K562 (cell line): ENCODE measurements around the gene ARSD. TPM values are rescaled to one million over a fixed set of nuclear protein-coding genes. Genes with fewer than 3 reads are reported as not detected.

Source experiments
- ARNT ChIP-seq, 2 experiments: fragments of 450-650 bp; IDR thresholded peaks; 2 replicates each; pipeline ENCODE4 v1.6.1; 2016; ENCODE audit warnings: mild to moderate bottlenecking in 1 of 2
- ELF2 ChIP-seq: fragments of 250-450 bp; sonication (Bioruptor Pico); IDR thresholded peaks from 2 replicates; pipeline ENCODE4 v1.5.0; 2021; ENCODE audit warnings: mild to moderate bottlenecking
- EZH2 ChIP-seq: IDR thresholded peaks from 2 replicates; pipeline ENCODE4 v1.6.1; 2012; ENCODE audit warnings: low read depth, mild to moderate bottlenecking, inconsistent platforms, low read length, borderline replicate concordance
- NR2C2 ChIP-seq, 2 experiments: fragments of 200-800 bp in 1 of 2; sonication (Bioruptor generic) in 1 of 2; sonication (generic) in 1 of 2; formaldehyde crosslinking in 1 of 2; IDR thresholded peaks; 2 replicates each; pipeline versions ENCODE4 v1.6.1 to v1.8.0; 2016 to 2022; ENCODE audit warnings: mild to moderate bottlenecking in 1 of 2, missing compliant biosample characterization in 1 of 2, missing genetic modification characterization in 1 of 2, missing genetic modification reagents in 1 of 2
- RBM22 ChIP-seq: fragments of 200-400 bp; formaldehyde crosslinking; IDR thresholded peaks from 2 replicates; pipeline ENCODE4 v1.6.1; 2018; ENCODE audit warnings: low read length, low read depth; ENCODE audit not compliant: poor library complexity, severe bottlenecking
- ZFP36 ChIP-seq: fragments of 150-350 bp; IDR thresholded peaks from 2 replicates; pipeline ENCODE4 v1.6.1; 2018; ENCODE audit warnings: low read length, low read depth; ENCODE audit not compliant: partially characterized antibody
- polyA plus RNA-seq, 8 experiments: library from polyadenylated mRNA; depleted of rRNA in 4 of 8; stranded (reverse) in 5 of 8; unstranded in 3 of 8; fragments of >200 nt; fragmentation: Nextera tagmentation in 2 of 8; fragmentation: Illumina TruSeq in 1 of 8; extraction: Ambion mirVana in 2 of 8; extraction: Trizol in 1 of 8; gene quantifications; 2 replicates each; pipeline versions ENCODE4 v1.2.1 to v1.2.3, GENCODE V29; 2011 to 2014; ENCODE audit warnings: inconsistent platforms in 1 of 8, missing spikeins in 1 of 8
- total RNA-seq, 7 experiments: library from RNA; depleted of rRNA in 6 of 7; stranded (reverse); fragments of >200 nt in 6 of 7; fragmentation: Illumina TruSeq in 2 of 7; extraction: Trizol in 2 of 7; gene quantifications; 2 replicates each; pipeline versions ENCODE4 v1.2.1 to v1.2.3, GENCODE V29; 2011 to 2021; ENCODE audit warnings: low replicate concordance in 1 of 7
- TF ChIP-seq, protein P1 (sequence below): sonication (generic); formaldehyde crosslinking; IDR thresholded peaks from 2 replicates; pipeline ENCODE4 v1.8.1; 2022; ENCODE audit warnings: missing genetic modification reagents
- TF ChIP-seq, protein P2 (sequence below): fragments of 450-650 bp; IDR thresholded peaks from 2 replicates; pipeline ENCODE4 v1.6.1; 2016; ENCODE audit warnings: mild to moderate bottlenecking
- TF ChIP-seq, protein P3 (sequence below): IDR thresholded peaks from 2 replicates; pipeline ENCODE4 v1.6.1; 2011; ENCODE audit warnings: borderline replicate concordance, low read depth, mild to moderate bottlenecking, moderate library complexity, low read length; ENCODE audit not compliant: insufficient read depth, poor library complexity, severe bottlenecking
- TF ChIP-seq, protein P4 (sequence below): IDR thresholded peaks from 2 replicates; pipeline ENCODE4 v1.6.1; 2014; ENCODE audit warnings: antibody characterized with exemption

The ARSD gene
- total and polyA plus RNA-seq, 9 of the 15 experiments (the other 6 are each of a cell fraction or from before 2014, with no cell fraction given) = 0.05 to 0.23 (median 0.09) TPM; not detected in 1

DNA sequence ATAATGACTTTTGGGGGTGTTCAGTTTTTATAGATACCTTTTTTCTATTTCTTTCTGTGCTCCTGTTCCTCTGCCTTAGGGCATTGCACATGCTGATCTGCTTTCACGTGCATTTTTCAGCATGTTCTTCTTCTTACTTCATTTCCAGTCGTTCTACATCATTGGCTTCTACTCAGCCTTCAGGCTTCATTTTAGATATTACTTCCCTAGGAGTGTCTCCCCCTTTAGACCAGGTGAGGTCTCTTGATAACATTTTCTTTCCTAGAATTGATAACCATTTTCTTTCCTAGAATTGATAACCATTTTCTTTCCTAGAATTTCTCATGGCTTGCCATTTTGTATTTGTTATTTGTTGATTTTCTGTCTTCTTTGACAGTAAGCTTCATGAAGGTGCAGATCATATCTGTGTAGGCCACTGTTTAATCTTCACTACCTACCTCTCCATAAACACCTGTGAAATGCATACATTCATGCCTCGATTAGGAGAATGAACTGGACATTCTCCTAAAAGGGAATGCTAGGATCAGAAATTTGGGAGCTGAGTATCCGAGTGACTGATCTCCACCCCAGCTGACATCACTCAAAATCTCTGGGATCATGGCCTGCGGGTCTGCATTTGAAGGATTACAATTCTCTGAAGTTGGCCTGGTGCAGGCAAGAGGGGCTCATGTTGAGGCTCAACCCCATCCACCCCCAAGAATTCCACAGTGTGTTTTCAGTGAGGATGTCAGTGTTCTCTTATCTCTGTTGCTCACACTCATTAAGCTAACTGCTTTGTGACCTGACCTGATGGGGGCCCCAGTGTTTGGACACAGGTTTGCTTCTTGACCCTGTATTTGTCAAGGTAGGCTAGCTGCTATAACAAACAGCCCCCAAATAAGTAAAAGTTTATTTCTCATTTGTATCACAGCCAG lies 54.7 kb downstream of the ARSD start (continued):
- TF ChIP-seq, protein P1, sequence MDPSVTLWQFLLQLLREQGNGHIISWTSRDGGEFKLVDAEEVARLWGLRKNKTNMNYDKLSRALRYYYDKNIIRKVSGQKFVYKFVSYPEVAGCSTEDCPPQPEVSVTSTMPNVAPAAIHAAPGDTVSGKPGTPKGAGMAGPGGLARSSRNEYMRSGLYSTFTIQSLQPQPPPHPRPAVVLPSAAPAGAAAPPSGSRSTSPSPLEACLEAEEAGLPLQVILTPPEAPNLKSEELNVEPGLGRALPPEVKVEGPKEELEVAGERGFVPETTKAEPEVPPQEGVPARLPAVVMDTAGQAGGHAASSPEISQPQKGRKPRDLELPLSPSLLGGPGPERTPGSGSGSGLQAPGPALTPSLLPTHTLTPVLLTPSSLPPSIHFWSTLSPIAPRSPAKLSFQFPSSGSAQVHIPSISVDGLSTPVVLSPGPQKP (CRISPR knock-in tag) = no peak
- TF ChIP-seq ELF2 (CRISPR knock-in tag) = no peak
- no peak for TF ChIP-seq RBM22
- TF ChIP-seq, protein P2, sequence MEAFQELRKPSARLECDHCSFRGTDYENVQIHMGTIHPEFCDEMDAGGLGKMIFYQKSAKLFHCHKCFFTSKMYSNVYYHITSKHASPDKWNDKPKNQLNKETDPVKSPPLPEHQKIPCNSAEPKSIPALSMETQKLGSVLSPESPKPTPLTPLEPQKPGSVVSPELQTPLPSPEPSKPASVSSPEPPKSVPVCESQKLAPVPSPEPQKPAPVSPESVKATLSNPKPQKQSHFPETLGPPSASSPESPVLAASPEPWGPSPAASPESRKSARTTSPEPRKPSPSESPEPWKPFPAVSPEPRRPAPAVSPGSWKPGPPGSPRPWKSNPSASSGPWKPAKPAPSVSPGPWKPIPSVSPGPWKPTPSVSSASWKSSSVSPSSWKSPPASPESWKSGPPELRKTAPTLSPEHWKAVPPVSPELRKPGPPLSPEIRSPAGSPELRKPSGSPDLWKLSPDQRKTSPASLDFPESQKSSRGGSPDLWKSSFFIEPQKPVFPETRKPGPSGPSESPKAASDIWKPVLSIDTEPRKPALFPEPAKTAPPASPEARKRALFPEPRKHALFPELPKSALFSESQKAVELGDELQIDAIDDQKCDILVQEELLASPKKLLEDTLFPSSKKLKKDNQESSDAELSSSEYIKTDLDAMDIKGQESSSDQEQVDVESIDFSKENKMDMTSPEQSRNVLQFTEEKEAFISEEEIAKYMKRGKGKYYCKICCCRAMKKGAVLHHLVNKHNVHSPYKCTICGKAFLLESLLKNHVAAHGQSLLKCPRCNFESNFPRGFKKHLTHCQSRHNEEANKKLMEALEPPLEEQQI = 0 out of 2 replicates have a peak, but pooled peaks have one; percentile 12
- TF ChIP-seq, protein P3, sequence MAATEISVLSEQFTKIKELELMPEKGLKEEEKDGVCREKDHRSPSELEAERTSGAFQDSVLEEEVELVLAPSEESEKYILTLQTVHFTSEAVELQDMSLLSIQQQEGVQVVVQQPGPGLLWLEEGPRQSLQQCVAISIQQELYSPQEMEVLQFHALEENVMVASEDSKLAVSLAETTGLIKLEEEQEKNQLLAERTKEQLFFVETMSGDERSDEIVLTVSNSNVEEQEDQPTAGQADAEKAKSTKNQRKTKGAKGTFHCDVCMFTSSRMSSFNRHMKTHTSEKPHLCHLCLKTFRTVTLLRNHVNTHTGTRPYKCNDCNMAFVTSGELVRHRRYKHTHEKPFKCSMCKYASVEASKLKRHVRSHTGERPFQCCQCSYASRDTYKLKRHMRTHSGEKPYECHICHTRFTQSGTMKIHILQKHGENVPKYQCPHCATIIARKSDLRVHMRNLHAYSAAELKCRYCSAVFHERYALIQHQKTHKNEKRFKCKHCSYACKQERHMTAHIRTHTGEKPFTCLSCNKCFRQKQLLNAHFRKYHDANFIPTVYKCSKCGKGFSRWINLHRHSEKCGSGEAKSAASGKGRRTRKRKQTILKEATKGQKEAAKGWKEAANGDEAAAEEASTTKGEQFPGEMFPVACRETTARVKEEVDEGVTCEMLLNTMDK = no peak
- TF ChIP-seq ZFP36 = no peak
- no peak for TF ChIP-seq NR2C2 (CRISPR knock-in tag; IDR thresholded peaks at IDR 0.05)
- TF ChIP-seq NR2C2 (tag; IDR thresholded peaks at IDR 0.05) = no peak
- TF ChIP-seq, protein P4, sequence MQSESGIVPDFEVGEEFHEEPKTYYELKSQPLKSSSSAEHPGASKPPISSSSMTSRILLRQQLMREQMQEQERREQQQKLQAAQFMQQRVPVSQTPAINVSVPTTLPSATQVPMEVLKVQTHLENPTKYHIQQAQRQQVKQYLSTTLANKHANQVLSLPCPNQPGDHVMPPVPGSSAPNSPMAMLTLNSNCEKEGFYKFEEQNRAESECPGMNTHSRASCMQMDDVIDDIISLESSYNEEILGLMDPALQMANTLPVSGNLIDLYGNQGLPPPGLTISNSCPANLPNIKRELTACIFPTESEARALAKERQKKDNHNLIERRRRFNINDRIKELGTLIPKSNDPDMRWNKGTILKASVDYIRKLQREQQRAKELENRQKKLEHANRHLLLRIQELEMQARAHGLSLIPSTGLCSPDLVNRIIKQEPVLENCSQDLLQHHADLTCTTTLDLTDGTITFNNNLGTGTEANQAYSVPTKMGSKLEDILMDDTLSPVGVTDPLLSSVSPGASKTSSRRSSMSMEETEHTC = no peak
- TF ChIP-seq EZH2 = no peak
- peak in 1 of 2 experiments; percentile 34; a peak in 1 of 4 replicates for TF ChIP-seq ARNT (IDR thresholded peaks at IDR 0.05)
